ENCODE data around the gene ATG4B. TPM values are rescaled to one million over a fixed set of nuclear protein-coding genes. Genes with fewer than 3 reads are reported as not detected.

ATG4B gene
- total RNA-seq, 2 experiments from 2014 or later, result 86.5 to 89.4 TPM

GRCh38 chr2:241612156-241613016 is 25.1 kb upstream of the ATG4B start:
- no peaks in the 10 kb centered on the region for H3K27me3 Mint-ChIP-seq
- no peak overlapping the region for H3K4me3 Mint-ChIP-seq
- TF ChIP-seq CTCF (IDR thresholded peaks at IDR 0.05), result no peak
- Histone ChIP-seq H3K36me3 (ENCODE audit: insufficient read depth, low read length) (peaks cover 6% of the 10 kb centered on the region), H3K27me3 (ENCODE audit: control insufficient read depth in 1 of 2, insufficient read depth in 2 of 2, low read length in 2 of 2) (no peaks in the 10 kb centered on the region), H3K4me1 (ENCODE audit: insufficient read depth, low read length) (peaks cover 34% of the 10 kb centered on the region), H3K9me3 (ENCODE audit: control insufficient read depth in 1 of 2, insufficient read depth in 1 of 2, low read length in 2 of 2) (no peaks in the 10 kb centered on the region), H3K27ac (ENCODE audit: low read depth in 1 of 2, low read length in 2 of 2) (no peak overlapping the region), H3K4me3 (ENCODE audit: low read length) (no peak overlapping the region)
- no peak for ATAC-seq (ENCODE audit: poor library complexity)
- H3K27ac Mint-ChIP-seq, result peak overlapping the region; percentile 55
- H3K4me1 Mint-ChIP-seq (ENCODE audit: low read depth), result peaks cover 41% of the 10 kb centered on the region
- ChIA-PET CTCF (interaction anchor here (0.6 to 1.3 kb wide), 2 partner anchors 332 to 448 kb away, joined by 3 read pairs; no protein-coding TSS in a partner anchor), POLR2A (interaction anchor here (1.5 kb wide), 1 partner anchor 89 kb away, joined by 3 read pairs; the partner anchor contains the start of gene ING5)
- intact Hi-C loops (cut with DNase I, micrococcal nuclease), result loop anchor here (5.0 to 10.0 kb wide), 6 partner anchors 108 to 1048 kb away; partner anchors contain the start of genes DUSP28 (in 1 of the 2), FARP2 (in 1 of the 2), HDLBP (in 1 of the 2) and RNPEPL1 (in 1 of the 2)
- DNase-seq, result no peak
- H3K9me3 Mint-ChIP-seq, result no peaks in the 10 kb centered on the region
- H3K36me3 Mint-ChIP-seq (ENCODE audit: low read depth), result peaks cover 5% of the 10 kb centered on the region

DNA sequence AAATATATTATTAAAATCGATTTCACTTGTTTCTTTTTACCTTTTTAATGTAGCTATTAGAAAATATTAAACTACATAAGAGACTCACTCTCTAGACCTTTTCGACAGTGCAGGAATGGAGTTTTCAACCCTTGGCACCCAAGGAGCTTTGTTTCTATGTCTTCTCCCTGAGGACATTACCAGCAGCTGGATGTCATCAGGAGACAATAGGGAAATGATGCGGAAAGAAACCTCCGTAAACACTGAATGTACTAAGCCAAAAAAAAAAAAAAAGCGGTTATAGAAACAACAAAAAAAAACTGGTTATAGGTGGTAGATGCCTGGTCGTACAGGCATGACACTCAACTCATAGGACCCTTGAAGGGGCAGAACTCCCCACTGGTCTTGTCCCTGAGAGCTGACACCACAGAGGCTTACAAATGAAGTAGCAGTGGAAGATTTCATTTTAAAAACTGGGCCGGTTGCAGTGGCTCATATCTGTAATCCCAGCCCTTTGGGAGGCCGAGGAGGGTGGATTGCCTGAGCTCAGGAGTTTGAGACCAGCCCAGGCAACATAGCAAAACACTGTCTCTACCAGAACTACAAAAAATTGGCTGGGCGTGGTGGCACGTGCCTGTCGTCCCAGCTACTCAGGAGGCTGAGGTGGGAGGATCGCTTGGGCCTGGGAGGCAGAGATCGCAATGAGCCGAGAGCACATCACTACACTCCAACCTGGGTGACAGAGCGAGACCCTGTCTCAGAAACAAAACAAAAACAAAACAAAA is 24.3 kb upstream of the ATG4B start:
- no peak overlapping the region for H3K27ac Mint-ChIP-seq
- Histone ChIP-seq H3K4me3 (ENCODE audit: low read length) (no peak overlapping the region), H3K9me3 (ENCODE audit: control insufficient read depth in 1 of 2, insufficient read depth in 1 of 2, low read length in 2 of 2) (no peaks in the 10 kb centered on the region), H3K4me1 (ENCODE audit: insufficient read depth, low read length) (peaks cover 42% of the 10 kb centered on the region), H3K27me3 (ENCODE audit: control insufficient read depth in 1 of 2, insufficient read depth in 2 of 2, low read length in 2 of 2) (no peaks in the 10 kb centered on the region), H3K27ac (ENCODE audit: low read depth in 1 of 2, low read length in 2 of 2) (no peak overlapping the region), H3K36me3 (ENCODE audit: insufficient read depth, low read length) (peaks cover under 1% of the 10 kb centered on the region)
- H3K9me3 Mint-ChIP-seq, result no peaks in the 10 kb centered on the region
- peaks cover 49% of the 10 kb centered on the region for H3K4me1 Mint-ChIP-seq (ENCODE audit: low read depth)
- H3K4me3 Mint-ChIP-seq, result peak overlapping the region; percentile 20
- no peaks in the 10 kb centered on the region for H3K27me3 Mint-ChIP-seq
- ATAC-seq (ENCODE audit: poor library complexity) (no peak), DNase-seq (no peak)
- ChIA-PET POLR2A (interaction anchor here (1.5 kb wide), 1 partner anchor 89 kb away, joined by 3 read pairs; the partner anchor contains the start of gene ING5), CTCF (interaction anchor here (0.6 to 1.3 kb wide), 2 partner anchors 333 to 448 kb away, joined by 3 read pairs; no protein-coding TSS in a partner anchor)
- no peak for TF ChIP-seq CTCF (IDR thresholded peaks at IDR 0.05)
- intact Hi-C loops (cut with DNase I, micrococcal nuclease), result loop anchor here (5.0 to 10.0 kb wide), 6 partner anchors 108 to 1048 kb away; partner anchors contain the start of genes DUSP28 (in 1 of the 2), FARP2 (in 1 of the 2), HDLBP (in 1 of the 2) and RNPEPL1 (in 1 of the 2)
- peaks cover 5% of the 10 kb centered on the region for H3K36me3 Mint-ChIP-seq (ENCODE audit: low read depth)

GRCh38 chr2:241615041-241615440 is 22.5 kb upstream of the ATG4B start:
- Histone ChIP-seq H3K27me3 (ENCODE audit: control insufficient read depth in 1 of 2, insufficient read depth in 2 of 2, low read length in 2 of 2) (no peaks in the 10 kb centered on the region), H3K27ac (ENCODE audit: low read depth in 1 of 2, low read length in 2 of 2) (no peak overlapping the region), H3K4me1 (ENCODE audit: insufficient read depth, low read length) (peaks cover 36% of the 10 kb centered on the region), H3K9me3 (ENCODE audit: control insufficient read depth in 1 of 2, insufficient read depth in 1 of 2, low read length in 2 of 2) (no peaks in the 10 kb centered on the region), H3K36me3 (ENCODE audit: insufficient read depth, low read length) (no peaks in the 10 kb centered on the region), H3K4me3 (ENCODE audit: low read length) (no peak overlapping the region)
- Mint-ChIP-seq H3K27me3 (no peaks in the 10 kb centered on the region), H3K4me3 (no peak overlapping the region), H3K27ac (peak overlapping the region; percentile 75), H3K36me3 (ENCODE audit: low read depth) (peaks cover 9% of the 10 kb centered on the region), H3K9me3 (no peaks in the 10 kb centered on the region), H3K4me1 (ENCODE audit: low read depth) (peaks cover 43% of the 10 kb centered on the region)
- ChIA-PET CTCF (no interaction called here), POLR2A (no interaction called here)
- DNase-seq, result no peak
- no peak for TF ChIP-seq CTCF (IDR thresholded peaks at IDR 0.05)
- intact Hi-C loops (cut with DNase I, micrococcal nuclease), result loop anchor here (5.0 to 10.0 kb wide), 5 partner anchors 110 to 1050 kb away; partner anchors contain the start of genes D2HGDH (in 1 of the 2), DUSP28 (in 1 of the 2), RNPEPL1 (in 1 of the 2) and STK25 (in 1 of the 2)
- no peak for ATAC-seq (ENCODE audit: poor library complexity)

Data from CD4-positive, alpha-beta T cell (primary cell).